H9 (cell line): Measurements from ENCODE around the gene TENM4. TPM values are rescaled to one million over a fixed set of nuclear protein-coding genes. Genes with fewer than 3 reads are reported as not detected.

Experiments used
- DNase-seq: peaks from one replicate; pipeline ENCODE4 v3.0.0-alpha.2; 2017
- H2AFZ ChIP-seq: one replicate; pipeline ENCODE4 v1.6.1; 2013; ENCODE audit warnings: mild to moderate bottlenecking, low read length, control low read depth, moderate library complexity
- H2AK5ac ChIP-seq: 2 replicates; pipeline ENCODE4 v1.6.1; 2013; ENCODE audit warnings: low read length, control low read depth, mixed read lengths; ENCODE audit not compliant: insufficient read length
- H2BK120ac ChIP-seq: one replicate; pipeline ENCODE4 v1.6.1; 2013; ENCODE audit warnings: low read depth, mild to moderate bottlenecking, low read length, control low read depth, inconsistent platforms; ENCODE audit not compliant: poor library complexity, severe bottlenecking
- H2BK12ac ChIP-seq: 2 replicates; pipeline ENCODE4 v1.6.1; 2013; ENCODE audit warnings: low read length, control low read depth, mixed read lengths, low read depth; ENCODE audit not compliant: insufficient read length
- H2BK15ac ChIP-seq: 2 replicates; pipeline ENCODE4 v1.6.1; 2013; ENCODE audit warnings: low read depth, low read length, control low read depth
- H2BK20ac ChIP-seq: one replicate; pipeline ENCODE4 v1.6.1; 2013; ENCODE audit warnings: low read depth, mild to moderate bottlenecking, low read length, control low read depth, inconsistent platforms; ENCODE audit not compliant: poor library complexity, severe bottlenecking
- H2BK5ac ChIP-seq: 2 replicates; pipeline ENCODE4 v1.6.1; 2013; ENCODE audit warnings: low read length, control low read depth, mixed read lengths; ENCODE audit not compliant: insufficient read length
- H3K14ac ChIP-seq: 2 replicates; pipeline ENCODE4 v1.6.1; 2013; ENCODE audit warnings: low read length, control low read depth; ENCODE audit not compliant: insufficient read depth
- H3K18ac ChIP-seq: 2 replicates; pipeline ENCODE4 v1.6.1; 2013; ENCODE audit warnings: low read depth, mild to moderate bottlenecking, mixed read lengths, low read length, control low read depth; ENCODE audit not compliant: insufficient read length
- H3K23ac ChIP-seq: 2 replicates; pipeline ENCODE4 v1.6.1; 2013; ENCODE audit warnings: low read length, control low read depth, mixed read lengths, low read depth; ENCODE audit not compliant: insufficient read length
- H3K23me2 ChIP-seq: 2 replicates; pipeline ENCODE4 v1.6.1; 2013; ENCODE audit warnings: low read depth, mild to moderate bottlenecking, mixed read lengths, low read length, control low read depth; ENCODE audit not compliant: insufficient read length, poor library complexity, severe bottlenecking
- H3K27ac ChIP-seq: 2 replicates; pipeline ENCODE4 v1.5.1; 2013; ENCODE audit warnings: low read length, control low read depth, mixed read lengths, low read depth; ENCODE audit not compliant: insufficient read length
- H3K27me3 ChIP-seq: 2 replicates; pipeline ENCODE4 v1.6.1; 2013; ENCODE audit warnings: low read length, control low read depth, inconsistent platforms; ENCODE audit not compliant: insufficient read depth
- H3K4ac ChIP-seq: 2 replicates; pipeline ENCODE4 v1.6.1; 2013; ENCODE audit warnings: low read depth, mild to moderate bottlenecking, control low read depth, inconsistent platforms, low read length, moderate library complexity
- H3K4me1 ChIP-seq: 2 replicates; pipeline ENCODE4 v1.6.1; 2013; ENCODE audit warnings: low read length, control low read depth, inconsistent platforms; ENCODE audit not compliant: insufficient read depth
- H3K4me2 ChIP-seq: 2 replicates; pipeline ENCODE4 v1.6.1; 2013; ENCODE audit warnings: low read length, control low read depth, mixed read lengths; ENCODE audit not compliant: insufficient read length, insufficient read depth
- H3K56ac ChIP-seq: 2 replicates; pipeline ENCODE4 v1.6.1; 2013; ENCODE audit warnings: low read depth, mild to moderate bottlenecking, mixed read lengths, low read length, control low read depth; ENCODE audit not compliant: insufficient read length
- H3K79me1 ChIP-seq: 2 replicates; pipeline ENCODE4 v1.6.1; 2013; ENCODE audit warnings: low read depth, mild to moderate bottlenecking, moderate library complexity, low read length, control low read depth, inconsistent platforms; ENCODE audit not compliant: insufficient read depth, poor library complexity, severe bottlenecking
- H3K79me2 ChIP-seq: 2 replicates; pipeline ENCODE4 v1.6.1; 2013; ENCODE audit warnings: low read length, control low read depth, inconsistent platforms; ENCODE audit not compliant: insufficient read depth
- H3K9ac ChIP-seq: 2 replicates; pipeline ENCODE4 v1.6.1; 2013; ENCODE audit warnings: low read length, control low read depth, mixed read lengths; ENCODE audit not compliant: insufficient read length; ENCODE audit errors: extremely low read depth
- H3K9me3 ChIP-seq: one replicate; pipeline ENCODE4 v1.6.1; 2013; ENCODE audit warnings: low read depth, low read length, inconsistent platforms; ENCODE audit not compliant: control insufficient read depth
- H3T11ph ChIP-seq: one replicate; pipeline ENCODE4 v1.6.1; 2013; ENCODE audit warnings: mild to moderate bottlenecking, low read length, control low read depth, inconsistent platforms
- H4K20me1 ChIP-seq: one replicate; pipeline ENCODE4 v1.6.1; 2013; ENCODE audit not compliant: control insufficient read depth, insufficient read length, insufficient read depth
- H4K5ac ChIP-seq: 2 replicates; pipeline ENCODE4 v1.6.1; 2013; ENCODE audit warnings: low read depth, mild to moderate bottlenecking, mixed read lengths, low read length, control low read depth; ENCODE audit not compliant: insufficient read length
- H4K8ac ChIP-seq: replicated peaks from 2 replicates; pipeline ENCODE4 v1.6.1; 2013; ENCODE audit warnings: low read length, control low read depth, mixed read lengths, low read depth; ENCODE audit not compliant: insufficient read length
- H4K91ac ChIP-seq: 2 replicates; pipeline ENCODE4 v1.6.1; 2013; ENCODE audit warnings: low read depth, mild to moderate bottlenecking, moderate library complexity, mixed read lengths, low read length, control low read depth; ENCODE audit not compliant: insufficient read length
- H3K27ac Mint-ChIP-seq, 3 experiments: 2 replicates in 2 of 3; 3 replicates in 1 of 3; pipeline ENCODE4 v1.8.0; 2020 to 2021; ENCODE audit warnings: mixed read lengths in 3 of 3, mild to moderate bottlenecking in 1 of 3, moderate library complexity in 1 of 3
- H3K27me3 Mint-ChIP-seq: 2 replicates; pipeline ENCODE4 v1.8.0; 2021; ENCODE audit warnings: low read depth, mild to moderate bottlenecking, moderate library complexity, mixed read lengths
- H3K36me3 Mint-ChIP-seq, 3 experiments: 2 replicates in 2 of 3; 3 replicates in 1 of 3; pipeline ENCODE4 v1.8.0; 2020 to 2021; ENCODE audit warnings: low read depth in 3 of 3, mixed read lengths in 3 of 3; ENCODE audit not compliant: insufficient read depth in 1 of 3
- H3K4me1 Mint-ChIP-seq, 2 experiments: 2 replicates each; pipeline ENCODE4 v1.8.0; 2020; ENCODE audit warnings: mixed read lengths in 2 of 2
- H3K4me3 Mint-ChIP-seq, 2 experiments: 2 replicates in 1 of 2; 3 replicates in 1 of 2; pipeline ENCODE4 v1.8.0; 2020 to 2021; ENCODE audit warnings: mild to moderate bottlenecking in 2 of 2, mixed read lengths in 2 of 2, moderate library complexity in 1 of 2
- H3K9me3 Mint-ChIP-seq, 2 experiments: 2 replicates in 1 of 2; 3 replicates in 1 of 2; pipeline ENCODE4 v1.8.0; 2020; ENCODE audit warnings: mild to moderate bottlenecking in 2 of 2, mixed read lengths in 2 of 2, moderate library complexity in 1 of 2
- WGBS: extraction: QIAGEN DNeasy Blood & Tissue Kit; methylation state at CpG from one replicate; pipeline ENCODE4 v1.1.7; 2013; ENCODE audit warnings: missing lambda C conversion rate, low lambda C conversion rate, mixed read lengths; ENCODE audit not compliant: insufficient read length; ENCODE audit errors: extremely low coverage; 5-methylcytosine and 5-hydroxymethylcytosine counted together
- total RNA-seq: library from RNA; stranded (reverse); gene quantifications from 2 replicates; pipeline ENCODE4 v1.2.1, GENCODE V29; 2021
- TF ChIP-seq, protein P1 (sequence below): fragments of 200-600 bp; sonication (generic); conservative IDR thresholded peaks from 3 replicates; pipeline ENCODE4 v1.8.0; 2021; ENCODE audit warnings: antibody characterized with exemption, mild to moderate bottlenecking

The TENM4 gene
- total RNA-seq, 1 experiment from 2014 or later: 4.6 TPM

DNA sequence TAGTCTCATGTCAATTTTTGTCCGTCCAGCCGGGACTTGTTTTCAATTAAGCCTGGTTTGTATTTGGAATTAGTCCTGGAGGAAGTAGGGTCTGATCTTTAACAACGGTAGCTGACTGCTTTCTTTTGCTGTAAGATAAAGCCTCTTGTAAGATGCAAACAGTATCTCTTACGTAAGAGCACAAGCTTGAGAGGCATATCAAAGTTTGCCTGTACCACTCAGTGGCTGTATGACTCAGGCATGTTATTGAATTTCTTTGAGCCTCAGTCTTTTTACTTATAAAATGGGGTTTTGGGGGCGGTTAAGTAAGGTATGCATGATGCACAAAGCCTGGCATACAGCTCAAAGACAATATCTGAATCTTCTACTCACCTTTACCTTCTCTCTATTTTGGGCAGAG lies 667.8 kb downstream of the TENM4 start:
- TF ChIP-seq, protein P1, sequence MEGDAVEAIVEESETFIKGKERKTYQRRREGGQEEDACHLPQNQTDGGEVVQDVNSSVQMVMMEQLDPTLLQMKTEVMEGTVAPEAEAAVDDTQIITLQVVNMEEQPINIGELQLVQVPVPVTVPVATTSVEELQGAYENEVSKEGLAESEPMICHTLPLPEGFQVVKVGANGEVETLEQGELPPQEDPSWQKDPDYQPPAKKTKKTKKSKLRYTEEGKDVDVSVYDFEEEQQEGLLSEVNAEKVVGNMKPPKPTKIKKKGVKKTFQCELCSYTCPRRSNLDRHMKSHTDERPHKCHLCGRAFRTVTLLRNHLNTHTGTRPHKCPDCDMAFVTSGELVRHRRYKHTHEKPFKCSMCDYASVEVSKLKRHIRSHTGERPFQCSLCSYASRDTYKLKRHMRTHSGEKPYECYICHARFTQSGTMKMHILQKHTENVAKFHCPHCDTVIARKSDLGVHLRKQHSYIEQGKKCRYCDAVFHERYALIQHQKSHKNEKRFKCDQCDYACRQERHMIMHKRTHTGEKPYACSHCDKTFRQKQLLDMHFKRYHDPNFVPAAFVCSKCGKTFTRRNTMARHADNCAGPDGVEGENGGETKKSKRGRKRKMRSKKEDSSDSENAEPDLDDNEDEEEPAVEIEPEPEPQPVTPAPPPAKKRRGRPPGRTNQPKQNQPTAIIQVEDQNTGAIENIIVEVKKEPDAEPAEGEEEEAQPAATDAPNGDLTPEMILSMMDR: no peak
- Histone ChIP-seq H3K4me2 (no peak overlapping the region), H4K8ac (no peak overlapping the region), H4K5ac (no peak overlapping the region), H3K9ac (no peak overlapping the region), H3K79me1 (no peaks in the 10 kb centered on the region), H4K20me1 (no peaks in the 10 kb centered on the region), H3K56ac (no peak overlapping the region), H4K91ac (no peak overlapping the region), H3K79me2 (no peaks in the 10 kb centered on the region), H2BK20ac (no peak overlapping the region), H3K14ac (no peak overlapping the region), H3K4me1 (no peaks in the 10 kb centered on the region), H3K23ac (no peak overlapping the region), H2BK12ac (no peak overlapping the region), H3K9me3 (no peaks in the 10 kb centered on the region), H2AFZ (no peak overlapping the region), H3K18ac (no peak overlapping the region), H2BK120ac (no peak overlapping the region), H3K27me3 (no peaks in the 10 kb centered on the region), H3T11ph (no peak overlapping the region), H2BK5ac (no peak overlapping the region), H2BK15ac (no peak overlapping the region), H3K4ac (no peak overlapping the region), H3K27ac (no peak overlapping the region), H3K23me2 (no peaks in the 10 kb centered on the region), H2AK5ac (no peak overlapping the region)
- Mint-ChIP-seq H3K4me3 (no peak overlapping the region), H3K9me3 (no peaks in the 10 kb centered on the region), H3K27me3 (peaks cover 3% of the 10 kb centered on the region), H3K36me3 (no peaks in the 10 kb centered on the region; a peak in 1 of 7 replicates), H3K27ac (no peak overlapping the region), H3K4me1 (no peaks in the 10 kb centered on the region)
- no peak for DNase-seq
- no CpG with 5 or more reads among the region's 5 CpGs for WGBS
